SIG-M5 (cell line): Measurements from ENCODE around the gene ZFAND3.
"Not testable (repeated sequence)": the region's sequence is repeated elsewhere in the genome, so short reads cannot be mapped to it uniquely, and the experiment has no call there.

Experiments used
- DNase-seq: peaks from one replicate; lab custom pipeline; 2025; lab: John Stamatoyannopoulos, UW

The ZFAND3 gene

GRCh38 chr6:37936906-37937305 lies 117.4 kb downstream of the ZFAND3 start:
- no peak for DNase-seq

GRCh38 chr6:37938909-37939308 lies 119.4 kb downstream of the ZFAND3 start:
- no peak for DNase-seq

GRCh38 chr6:37940074-37940847 lies 120.7 kb downstream of the ZFAND3 start:
- no peak for DNase-seq

GRCh38 chr6:37941871-37942270 lies 122.3 kb downstream of the ZFAND3 start:
- DNase-seq = no peak

- no peak for DNase-seq
Measured at GRCh38 chr6:37942606-37943376, 123.3 kb downstream of the ZFAND3 start.

- no peak for DNase-seq
Measured at GRCh38 chr6:37943436-37944058, 124.0 kb downstream of the ZFAND3 start.

- no peak for DNase-seq
Measured at GRCh38 chr6:37946057-37946456, 126.5 kb downstream of the ZFAND3 start.

- DNase-seq = no peak
Measured at GRCh38 chr6:37947468-37947867, 127.9 kb downstream of the ZFAND3 start.

GRCh38 chr6:37948584-37948983 lies 129.1 kb downstream of the ZFAND3 start:
- not testable (repeated sequence) for DNase-seq

- no peak for DNase-seq
Measured at GRCh38 chr6:37952027-37952426, 132.5 kb downstream of the ZFAND3 start.

- DNase-seq = no peak
Measured at GRCh38 chr6:37954791-37955190, 135.3 kb downstream of the ZFAND3 start.

- no peak for DNase-seq
Measured at GRCh38 chr6:37956711-37957275, 137.3 kb downstream of the ZFAND3 start.

- no peak for DNase-seq
Measured at GRCh38 chr6:37959061-37959460, 139.5 kb downstream of the ZFAND3 start.

- no peak for DNase-seq
Measured at GRCh38 chr6:37960139-37960935, 140.8 kb downstream of the ZFAND3 start.

- not testable (repeated sequence) for DNase-seq
Measured at GRCh38 chr6:37962481-37963080, 143.1 kb downstream of the ZFAND3 start.

- no peak for DNase-seq
Measured at GRCh38 chr6:37965964-37966676, 146.6 kb downstream of the ZFAND3 start.

- no peak for DNase-seq
Measured at GRCh38 chr6:37966801-37967200, 147.3 kb downstream of the ZFAND3 start.

- DNase-seq = no peak
Measured at GRCh38 chr6:37967651-37968050, 148.1 kb downstream of the ZFAND3 start.

GRCh38 chr6:37971266-37971665 lies 151.7 kb downstream of the ZFAND3 start:
- no peak for DNase-seq

- DNase-seq = no peak
Measured at GRCh38 chr6:37971711-37972390, 152.3 kb downstream of the ZFAND3 start.
